HuH-7 (cell line): ENCODE data around the gene NNAT.

Experiments
- DNase-seq: peaks from one replicate; pipeline ENCODE4 v3.0.0; 2011; ENCODE audit warnings: low spot score

Gene NNAT

DNA sequence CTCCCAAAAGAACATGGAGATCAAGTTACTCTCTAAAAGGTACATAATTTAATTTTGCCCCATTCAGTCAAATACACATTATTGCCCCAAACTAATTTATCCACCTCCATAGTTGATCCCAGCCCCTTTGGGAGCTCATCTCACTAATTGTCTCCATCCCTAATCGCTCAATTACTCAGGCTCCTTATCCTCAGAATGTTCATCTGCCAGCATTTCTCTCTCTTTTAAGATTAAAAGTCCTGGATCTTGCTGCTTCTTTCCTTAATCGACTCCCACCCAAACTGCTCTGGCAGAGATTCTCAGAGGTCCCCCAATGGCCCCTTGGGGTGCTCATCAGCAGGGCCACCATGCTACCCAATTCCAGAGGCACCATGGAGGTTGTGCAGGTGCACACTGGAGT is 18.4 kb upstream of the NNAT start:
- no peak for DNase-seq

DNA sequence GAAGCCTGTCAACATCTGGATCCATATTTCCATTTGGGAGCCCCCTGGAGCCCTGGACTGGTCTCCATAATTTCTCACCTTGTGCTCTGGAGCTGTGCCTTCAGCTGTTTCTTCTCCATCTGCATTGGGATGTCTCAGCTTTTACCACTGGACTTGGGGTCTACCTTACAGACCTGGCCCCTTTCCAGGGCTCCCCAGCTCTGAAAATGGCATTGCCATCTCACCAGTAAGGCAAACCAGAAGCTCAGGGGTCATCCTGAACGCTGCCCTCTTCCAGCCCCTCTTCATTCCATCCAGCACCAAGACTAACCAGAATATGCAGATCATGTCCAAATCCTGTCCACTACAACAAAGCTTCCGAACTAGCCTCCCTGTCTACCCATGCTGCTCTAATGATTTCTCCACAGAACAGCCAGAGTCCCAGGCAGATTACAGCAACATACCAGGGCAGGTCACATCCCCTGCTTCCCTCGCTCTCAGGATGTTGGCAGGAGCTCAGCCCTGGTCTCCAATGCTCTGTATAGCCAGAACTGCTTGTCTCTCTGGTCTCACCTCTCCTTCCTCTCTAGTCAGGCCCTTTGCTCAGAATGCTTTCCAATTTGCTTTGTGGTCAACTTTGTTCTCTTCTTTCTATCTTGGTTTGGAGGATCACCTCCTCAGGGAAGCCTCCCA is 17.7 kb upstream of the NNAT start:
- DNase-seq, result no peak

DNA sequence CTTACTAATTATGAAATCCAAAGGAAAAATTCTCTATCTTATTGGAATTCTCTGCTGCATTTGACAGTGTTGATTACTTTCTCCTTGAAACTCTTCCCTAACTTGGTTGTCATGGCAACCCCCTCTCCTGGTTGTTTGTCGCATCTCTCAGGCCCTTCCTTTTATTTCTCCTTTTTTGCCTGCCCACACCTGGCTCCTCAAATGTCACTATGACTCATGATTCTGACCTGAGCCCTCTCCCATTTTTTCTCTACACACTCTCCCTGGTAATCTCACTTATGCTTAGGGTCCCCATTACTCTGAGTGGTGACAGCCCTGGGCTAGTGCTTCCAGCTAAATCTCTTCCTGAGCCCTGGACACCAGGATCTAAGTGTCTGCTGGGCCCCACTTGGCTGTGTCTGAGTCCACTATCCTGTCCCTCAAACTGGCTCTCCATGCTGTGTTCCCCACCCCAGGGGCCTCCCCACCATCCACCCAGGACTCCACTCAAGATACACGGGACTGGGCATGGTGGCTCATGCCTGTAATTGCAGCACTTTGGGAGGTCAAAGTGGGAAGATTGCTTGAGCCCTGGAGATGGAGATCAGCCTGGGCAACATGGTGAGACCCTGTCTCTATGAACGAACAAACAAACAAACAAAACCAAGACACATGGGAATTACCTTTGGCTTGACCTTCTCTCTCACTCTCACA is 16.5 kb upstream of the NNAT start:
- DNase-seq, result no peak

DNA sequence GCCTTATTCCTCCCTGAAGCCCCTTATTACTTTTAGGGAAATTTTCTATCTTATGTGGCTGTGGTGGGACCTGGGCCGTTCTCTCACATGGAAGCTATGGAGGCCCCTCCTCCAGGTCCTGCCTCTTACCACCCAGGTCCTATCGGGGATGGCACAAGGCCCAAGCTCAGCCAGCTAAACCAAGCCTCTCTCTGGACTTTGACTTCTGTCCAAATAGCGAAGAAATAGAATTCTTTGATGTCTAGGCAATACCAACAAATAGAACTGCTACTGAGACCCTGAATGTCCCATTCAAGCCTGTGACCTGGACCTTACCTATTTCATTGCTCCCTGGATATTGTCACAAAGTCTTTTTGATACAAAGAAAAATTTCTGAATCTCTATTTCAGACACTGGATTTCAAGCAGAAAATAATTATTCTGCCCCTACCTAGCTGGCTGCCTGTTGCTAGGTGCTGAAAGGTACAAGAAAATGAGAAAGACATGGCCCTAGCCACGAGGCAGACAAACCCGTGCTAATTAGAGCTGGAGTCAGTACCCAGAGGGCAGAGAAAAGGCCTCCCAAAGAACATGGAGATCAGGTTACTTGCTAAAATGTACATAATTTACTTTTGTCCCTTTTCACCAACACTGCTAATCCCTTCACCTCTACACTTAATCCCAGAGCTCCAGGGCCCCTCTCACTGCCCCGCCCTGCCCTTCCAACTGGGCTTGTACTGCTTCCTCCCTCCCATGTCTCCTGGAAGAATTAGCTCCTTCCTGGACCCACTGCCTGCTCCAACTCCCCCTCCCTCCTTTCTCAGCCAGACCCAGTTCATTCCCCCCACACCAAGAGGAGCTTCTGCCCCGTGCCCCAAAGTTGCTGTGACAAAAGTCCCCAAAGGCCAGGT is 15.5 kb upstream of the NNAT start:
- DNase-seq, result no peak

DNA sequence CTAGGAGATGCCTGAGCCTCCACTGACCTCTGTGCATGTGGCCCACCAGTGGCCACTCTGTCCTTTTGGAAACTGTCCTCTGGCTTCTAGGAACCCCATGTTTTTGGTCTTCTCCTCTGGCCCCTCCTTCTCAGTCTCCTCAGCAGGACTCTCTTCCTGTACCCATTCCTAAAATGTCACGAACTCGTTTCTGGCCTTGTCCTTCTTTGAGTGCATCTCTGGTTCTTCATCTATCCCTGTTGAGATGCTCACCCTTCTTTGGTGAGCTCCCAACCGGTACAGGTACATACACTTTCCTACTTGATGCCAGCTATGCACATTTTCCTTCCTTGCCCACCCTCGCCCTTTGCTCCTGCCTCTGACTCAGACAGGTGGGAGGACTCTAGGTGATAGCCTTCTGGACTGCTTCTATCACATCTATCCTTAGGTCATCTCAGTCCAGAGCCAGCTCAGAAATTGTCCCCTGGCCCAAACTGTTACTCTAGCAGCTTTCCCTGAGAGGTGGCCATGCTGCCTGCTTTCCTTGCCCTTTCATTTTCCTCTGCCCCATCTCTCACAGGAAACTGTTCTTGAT is 14.8 kb upstream of the NNAT start:
- DNase-seq, result no peak

DNA sequence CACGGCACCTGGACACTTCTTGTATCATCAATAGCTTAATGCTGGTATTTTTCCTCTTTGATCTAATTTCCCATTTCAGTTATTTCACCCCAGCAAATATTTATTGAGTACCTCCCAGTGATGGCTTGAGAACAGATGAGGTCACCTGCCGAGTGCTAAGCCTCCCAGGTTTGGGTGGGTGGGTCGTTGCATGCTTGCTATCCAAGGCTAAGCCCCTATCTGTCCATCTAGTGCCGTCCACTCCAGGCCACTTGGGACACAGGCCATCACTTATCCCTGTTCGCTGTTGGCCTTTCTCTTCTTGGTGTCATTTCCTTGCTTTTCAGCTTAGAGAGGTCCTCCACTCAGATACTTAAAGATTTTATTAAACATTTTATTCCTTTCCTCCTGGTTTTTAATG is 10.8 kb upstream of the NNAT start:
- no peak for DNase-seq

DNA sequence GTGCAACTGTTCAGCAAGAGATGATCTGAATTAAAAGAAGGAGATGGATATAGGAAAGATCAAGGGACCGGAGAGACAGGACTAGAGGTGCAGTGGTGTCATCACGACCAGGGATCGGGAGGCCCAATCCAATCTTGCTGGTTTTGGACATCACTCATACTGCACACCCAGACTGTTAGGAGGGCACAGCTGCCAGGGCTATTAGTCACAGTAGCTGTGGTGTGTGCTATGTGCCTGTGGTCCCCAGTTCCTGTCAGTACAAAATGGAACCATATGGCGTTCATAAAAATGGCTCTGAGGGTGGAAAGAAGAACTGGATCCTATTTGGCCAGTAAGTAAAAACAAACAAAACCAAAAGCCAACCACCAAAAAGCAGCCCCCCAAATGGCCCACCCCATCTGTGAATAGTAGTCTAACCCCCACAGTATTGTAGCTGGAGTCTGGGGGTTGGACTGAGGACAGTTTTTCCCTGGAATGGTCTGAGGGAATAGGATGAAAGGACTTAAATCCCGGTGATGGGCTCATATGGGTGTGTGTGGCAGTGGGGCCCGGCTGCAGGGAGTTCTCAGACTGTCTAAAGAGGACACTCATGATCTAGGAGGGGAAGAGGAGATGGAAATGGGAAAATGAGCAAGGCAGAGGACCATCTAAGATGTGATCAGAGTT is 9.3 kb upstream of the NNAT start:
- DNase-seq, result no peak

DNA sequence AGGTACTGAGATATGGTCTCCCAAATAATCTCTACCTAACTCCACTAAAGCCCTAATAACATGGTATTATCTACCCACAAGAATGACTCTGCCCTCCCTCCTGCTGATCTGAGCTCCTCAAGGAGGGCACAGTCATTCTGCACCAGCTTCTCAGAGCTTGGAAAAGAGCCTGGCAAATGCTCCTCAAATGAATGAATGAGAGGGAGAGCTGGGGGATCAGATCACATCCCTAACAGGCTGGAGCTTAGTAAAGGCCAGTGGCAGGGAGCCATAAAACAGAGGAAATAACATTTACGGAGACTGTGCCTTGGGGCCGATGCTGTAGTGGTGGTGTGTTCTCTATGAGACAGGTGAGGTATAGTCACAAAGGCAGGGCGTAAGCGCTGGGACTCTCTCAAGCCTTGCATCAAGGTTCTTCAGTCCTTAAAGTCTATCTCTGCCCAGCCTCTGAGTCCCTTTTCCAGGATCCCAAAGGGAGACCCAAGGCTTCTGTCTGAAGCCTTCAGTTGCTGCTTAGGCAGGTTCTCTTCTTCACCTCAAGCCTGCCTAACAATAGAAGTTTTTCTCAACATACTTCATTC is 7.2 kb upstream of the NNAT start:
- no peak for DNase-seq

DNA sequence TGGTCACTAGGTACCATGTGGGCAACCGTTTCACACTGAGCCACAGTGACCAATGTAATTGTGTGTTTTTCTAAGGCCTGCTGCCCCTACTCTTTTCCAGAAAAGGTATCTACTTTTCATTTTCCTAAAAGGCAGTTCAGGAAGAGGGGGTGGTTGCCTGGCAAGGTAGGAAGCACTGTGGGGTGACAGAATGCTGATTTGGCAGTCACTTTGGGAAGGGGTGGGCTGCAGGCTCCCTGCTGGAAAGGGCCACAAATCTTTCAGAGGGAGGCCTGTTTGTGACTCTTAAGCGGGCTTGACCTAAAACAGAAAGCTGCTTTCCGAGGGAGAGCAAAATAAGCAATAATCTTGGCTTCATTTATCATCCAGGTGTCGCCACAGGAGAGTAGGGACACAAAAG is 5.2 kb upstream of the NNAT start:
- no peak for DNase-seq

DNA sequence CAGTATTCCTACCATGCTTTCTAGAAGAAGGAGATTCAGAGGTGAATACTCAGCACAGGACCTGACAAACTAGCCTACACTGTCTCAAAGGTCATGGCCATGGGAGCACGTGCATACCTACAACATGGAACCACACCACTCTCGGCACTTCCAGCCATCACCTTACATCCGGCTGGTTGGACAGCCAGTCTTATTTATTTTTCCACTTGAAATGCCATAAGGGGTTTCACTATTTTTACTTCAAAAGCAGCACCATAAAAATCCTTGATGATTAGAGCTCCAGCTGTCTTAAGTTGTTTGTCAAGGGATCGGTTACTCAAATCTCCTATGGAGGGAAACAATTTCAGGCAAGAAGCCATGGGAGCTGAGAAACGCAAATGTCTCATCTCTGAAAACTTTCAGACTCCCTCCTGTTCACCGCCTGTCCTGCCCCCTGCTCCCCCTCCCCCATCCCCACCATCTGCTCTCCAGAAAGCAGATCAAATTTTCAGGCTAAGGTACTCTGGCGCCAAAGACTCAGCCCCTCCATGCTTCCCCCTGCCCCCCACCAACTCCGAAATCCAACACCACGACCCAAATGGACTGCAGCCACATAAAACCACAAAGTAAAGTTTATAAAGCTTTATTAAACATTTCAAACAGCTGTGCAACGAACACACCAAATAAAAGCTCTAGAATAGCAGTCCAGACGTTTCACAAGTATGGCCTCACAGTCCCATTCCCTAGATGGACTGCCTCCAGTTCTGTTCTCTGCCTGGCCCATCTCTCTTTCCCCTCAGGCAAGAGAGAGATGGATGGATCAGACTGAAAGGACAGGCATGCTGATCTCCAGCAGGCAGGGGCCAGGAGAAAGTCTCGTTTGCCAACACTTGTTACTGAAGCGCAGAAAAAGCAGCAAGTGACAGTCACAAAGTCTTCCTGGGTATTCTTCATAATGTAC is 4.0 kb upstream of the NNAT start:
- no peak for DNase-seq

DNA sequence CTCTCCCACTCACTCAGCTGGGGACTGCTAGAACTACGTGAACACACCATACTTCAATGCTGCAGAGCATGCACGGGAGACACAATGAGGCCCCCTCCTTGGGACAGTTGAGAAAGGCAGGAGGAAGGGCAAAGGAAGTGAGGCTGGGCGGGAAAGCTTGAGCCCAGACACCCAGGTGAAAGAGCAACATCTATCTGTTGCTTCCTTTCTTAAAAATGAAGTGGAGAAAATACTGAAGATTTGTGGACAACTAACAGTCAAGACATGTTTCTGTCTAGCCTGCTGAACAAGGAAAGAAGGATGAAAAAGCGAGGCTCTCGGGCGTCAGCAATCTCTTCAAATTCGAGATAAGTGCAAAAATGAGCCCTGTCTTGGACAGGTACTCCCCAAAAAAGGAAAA is 3.0 kb upstream of the NNAT start:
- no peak for DNase-seq

DNA sequence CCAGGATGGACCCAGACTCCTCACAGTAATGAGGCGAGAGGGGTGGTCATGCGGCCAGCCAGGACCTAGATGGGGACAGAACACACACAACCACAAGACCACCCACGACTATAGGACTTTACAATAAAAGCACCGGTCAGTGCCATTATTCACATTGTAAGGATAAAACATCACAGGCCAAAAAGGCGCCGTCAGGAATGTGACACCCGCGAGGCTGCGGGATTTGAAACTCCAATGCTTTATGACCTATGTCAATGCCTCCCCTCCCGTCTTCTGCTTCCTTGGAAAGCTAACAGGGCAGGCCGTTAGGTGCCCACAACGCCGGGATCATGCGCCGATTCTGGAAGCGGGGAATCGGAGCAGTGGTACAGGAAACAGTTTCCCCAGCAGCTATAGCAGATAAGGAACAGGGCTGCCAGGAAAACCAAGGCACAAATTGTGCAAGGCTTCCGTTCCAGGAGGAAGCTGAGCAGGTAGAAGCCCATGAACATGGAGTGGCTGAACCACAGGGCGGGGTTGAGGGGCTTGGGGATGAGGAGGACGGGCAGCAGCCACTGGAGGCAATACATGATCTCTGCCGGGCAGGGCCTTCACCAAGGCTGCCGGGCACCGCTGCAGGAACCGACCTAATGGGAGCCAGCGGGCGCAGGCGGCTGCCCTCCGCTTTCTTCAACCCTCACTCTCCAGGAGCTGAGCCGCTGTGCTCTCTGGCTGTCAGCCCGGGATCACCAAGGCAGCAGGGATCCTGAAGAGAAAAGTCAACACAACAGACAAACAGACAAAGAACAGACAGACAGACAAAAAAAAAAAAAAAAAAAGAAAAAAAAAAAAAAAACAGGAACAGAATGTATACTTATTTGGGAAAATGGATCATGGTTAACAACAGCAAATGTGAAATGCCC is 2.2 kb upstream of the NNAT start:
- no peak for DNase-seq

DNA sequence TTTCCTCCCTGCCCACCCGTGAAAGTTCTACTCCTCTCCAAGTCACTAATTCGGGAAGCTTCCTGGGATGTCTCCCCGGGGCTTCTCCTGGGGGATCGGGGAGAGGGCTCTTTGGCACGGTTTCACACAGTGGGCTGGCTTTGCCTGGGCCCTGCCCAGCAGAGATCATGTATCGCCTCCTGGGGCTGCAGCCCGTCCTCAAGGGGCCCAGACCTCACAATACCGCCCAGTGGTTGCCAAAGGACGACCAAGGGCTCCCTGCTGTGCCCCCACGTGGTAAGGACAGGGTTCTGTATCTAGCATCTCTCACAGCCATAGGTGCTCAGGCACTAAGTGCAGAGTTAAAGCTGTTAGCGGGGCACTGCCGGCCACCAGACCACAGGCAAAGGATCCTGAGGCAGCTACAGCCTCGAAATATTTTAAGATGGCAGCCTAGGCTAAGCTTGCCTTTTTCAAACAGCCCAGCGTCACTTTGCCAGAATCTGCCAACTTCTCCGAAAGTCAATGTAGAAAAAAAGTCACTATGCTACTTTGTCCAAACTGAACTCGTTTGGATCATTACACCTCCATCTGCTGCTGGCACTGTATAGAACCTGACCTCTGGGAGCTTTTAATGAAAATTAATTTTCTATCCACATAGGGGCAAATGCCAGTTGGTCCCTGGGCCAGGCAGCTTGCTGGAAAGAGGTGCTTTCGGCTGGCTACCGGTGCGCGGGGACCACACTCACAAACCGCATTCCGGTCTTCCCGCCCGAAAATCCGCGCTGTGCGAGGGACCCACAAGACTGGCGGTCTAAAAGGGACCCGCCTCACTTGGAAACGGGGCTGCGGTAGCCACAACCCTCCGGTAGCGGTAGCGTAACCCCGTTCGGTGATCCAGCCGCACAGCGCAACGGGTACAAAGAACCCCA is 1.3 kb upstream of the NNAT start:
- no peak for DNase-seq

DNA sequence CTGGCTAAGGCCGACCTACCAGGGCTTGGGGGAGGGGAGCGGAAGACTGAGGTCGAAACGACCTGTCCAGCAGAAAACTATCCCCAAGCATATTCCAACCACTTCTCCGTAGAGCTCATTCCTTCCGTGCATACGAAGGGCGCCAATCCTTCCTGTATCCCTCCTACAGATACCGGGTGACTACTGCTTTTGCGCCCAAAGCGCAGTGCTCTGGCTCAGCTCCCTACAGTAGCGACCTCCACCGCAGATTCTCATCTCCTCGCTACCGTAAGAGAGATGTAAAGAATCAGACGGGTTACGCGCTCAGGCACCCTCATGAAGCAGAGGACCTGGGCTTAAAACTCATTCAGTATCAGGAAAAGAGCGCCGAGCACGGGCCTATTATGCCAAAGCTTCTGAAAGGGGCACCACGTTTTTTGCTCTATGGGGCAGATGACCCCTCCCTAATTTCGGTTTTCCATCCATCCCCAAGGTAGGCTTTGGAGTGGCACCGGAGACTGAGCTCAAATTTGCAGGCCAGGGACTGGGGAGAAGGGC is 563 bp upstream of the NNAT start:
- DNase-seq, result no peak

DNA sequence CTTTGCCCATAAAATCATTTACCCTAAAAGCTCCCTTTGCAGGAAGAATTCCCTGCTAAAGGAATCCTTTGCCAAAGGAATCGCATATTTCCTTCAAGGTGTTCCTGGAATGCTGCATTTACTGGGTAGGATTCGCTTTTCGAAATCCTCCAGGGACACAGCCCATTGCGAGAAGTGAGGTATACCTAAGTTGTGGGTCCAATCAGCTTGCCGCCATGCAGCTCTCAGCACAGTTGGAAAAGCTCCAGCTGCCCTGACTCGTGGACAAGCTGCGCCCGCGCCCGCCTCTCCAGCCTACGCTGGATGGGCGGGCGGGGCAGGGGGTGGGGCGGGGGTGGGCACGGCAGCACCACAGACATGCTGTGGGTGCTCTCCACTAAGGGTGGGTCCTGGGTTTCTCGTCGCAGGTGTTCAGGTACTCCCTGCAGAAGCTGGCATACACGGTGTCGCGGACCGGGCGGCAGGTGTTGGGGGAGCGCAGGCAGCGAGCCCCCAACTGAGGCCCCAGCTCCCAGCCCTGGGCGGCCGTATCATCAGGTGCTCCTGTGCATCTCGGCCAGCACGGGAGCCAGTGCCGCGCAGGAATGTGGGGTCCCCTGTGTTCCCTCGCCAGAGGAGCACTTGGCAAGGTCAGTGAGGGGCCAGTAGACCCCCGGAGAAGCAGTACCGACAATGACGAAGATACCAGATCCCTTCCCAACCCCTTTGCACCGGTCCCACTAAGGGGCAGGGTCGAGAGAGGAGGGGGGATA is 1.4 kb downstream of the NNAT start:
- DNase-seq, result no peak

DNA sequence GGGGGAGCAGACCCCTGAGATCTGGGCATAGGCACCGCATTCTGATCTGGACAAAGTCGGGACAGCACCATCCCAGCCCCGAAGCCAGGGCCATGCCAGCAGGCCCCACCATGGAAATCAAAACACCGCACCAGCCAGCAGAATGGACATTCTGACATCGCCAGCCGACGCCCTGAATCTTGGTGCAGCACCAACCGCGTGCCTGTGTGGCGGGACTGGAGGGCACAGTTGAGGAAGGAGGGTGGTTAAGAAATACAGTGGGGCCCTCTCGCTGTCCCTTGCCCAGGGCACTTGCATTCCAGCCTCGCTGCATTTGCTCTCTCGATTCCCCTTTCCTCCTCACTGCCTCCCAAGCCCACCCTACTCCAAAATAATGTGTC is 2.0 kb downstream of the NNAT start:
- no peak for DNase-seq

DNA sequence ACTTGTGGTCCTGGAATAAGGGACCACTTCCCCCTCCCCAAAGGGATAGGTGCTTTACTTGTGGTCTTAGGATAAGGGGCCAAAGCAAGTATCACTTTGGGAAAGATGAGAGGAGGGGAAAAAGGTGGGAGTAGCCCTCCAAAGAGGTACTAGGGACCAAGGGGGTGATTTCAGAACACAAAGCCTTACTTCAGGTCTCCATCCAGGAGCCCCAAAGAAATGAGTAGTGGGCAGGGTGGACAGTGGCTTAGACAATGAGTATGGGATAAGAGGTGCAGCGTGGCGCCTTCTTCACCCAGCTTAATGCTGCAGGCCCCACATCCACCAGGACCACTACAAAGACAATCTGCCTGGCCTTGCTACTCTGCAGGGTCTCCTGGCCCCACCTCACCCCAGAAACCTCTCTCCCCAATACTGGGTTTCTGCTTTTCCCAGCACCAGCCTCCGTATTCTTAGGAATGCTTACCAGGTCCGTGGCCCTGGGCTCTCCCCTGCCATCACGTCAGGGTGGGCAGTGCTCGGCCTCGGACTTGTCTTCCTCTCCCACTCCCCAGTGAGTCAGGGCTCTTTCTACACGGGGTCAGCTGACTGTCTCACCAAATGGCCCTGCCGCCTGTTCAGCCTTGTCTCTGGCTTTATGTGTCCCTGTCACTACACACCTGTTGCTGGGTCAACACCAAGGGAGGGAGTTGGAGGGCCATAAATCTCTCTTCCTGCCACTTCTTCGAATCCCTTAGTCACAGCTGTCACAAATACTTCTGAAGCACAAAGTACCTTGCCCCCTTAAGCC is 3.1 kb downstream of the NNAT start:
- no peak for DNase-seq
